CD14-positive monocyte (primary cell): ENCODE results near the gene TOMM20. TPM values are rescaled to one million over a fixed set of nuclear protein-coding genes. Genes with fewer than 3 reads are reported as not detected.
"Not testable (repeated sequence)": the region's sequence is repeated elsewhere in the genome, so short reads cannot be mapped to it uniquely, and the experiment has no call there.

Experiments used
- DNase-seq, 3 donors: peaks; one replicate each; pipeline ENCODE4 v3.0.0-alpha.2; 2011 to 2022
- H2AFZ ChIP-seq: 2 replicates; pipeline ENCODE4 v1.6.0; 2012; ENCODE audit warnings: mild to moderate bottlenecking, low read depth, low read length, inconsistent platforms; ENCODE audit not compliant: insufficient read depth, poor library complexity, severe bottlenecking
- H3K27ac ChIP-seq, 2 donors: 1 replicate in 1 of 2; 2 replicates in 1 of 2; pipeline ENCODE4 v1.5.1; 2012 to 2013; ENCODE audit warnings: low read length in 2 of 2, control low read depth in 1 of 2, inconsistent platforms in 1 of 2, low read depth in 1 of 2, mild to moderate bottlenecking in 1 of 2
- H3K27me3 ChIP-seq, 2 donors: one replicate each; pipeline versions ENCODE4 v1.6.0 to v1.6.1; 2011 to 2013; ENCODE audit warnings: low read length in 2 of 2; ENCODE audit not compliant: control insufficient read depth in 2 of 2, insufficient read depth in 2 of 2
- H3K36me3 ChIP-seq, 2 donors: replicated peaks in 1 of 2; 1 replicate in 1 of 2; 2 replicates in 1 of 2; pipeline versions ENCODE4 v1.5.1 to v1.6.1; 2012 to 2013; ENCODE audit warnings: low read length in 2 of 2, control low read depth in 1 of 2, inconsistent platforms in 1 of 2, mild to moderate bottlenecking in 1 of 2; ENCODE audit not compliant: insufficient read depth in 2 of 2, control insufficient read depth in 1 of 2
- H3K4me1 ChIP-seq, 2 donors: 1 replicate in 1 of 2; 2 replicates in 1 of 2; pipeline versions ENCODE4 v1.5.1 to v1.6.1; 2012 to 2013; ENCODE audit warnings: low read length in 2 of 2, control low read depth in 1 of 2, inconsistent platforms in 1 of 2, mild to moderate bottlenecking in 1 of 2, moderate library complexity in 1 of 2; ENCODE audit not compliant: insufficient read depth in 2 of 2, control insufficient read depth in 1 of 2
- H3K4me2 ChIP-seq: replicated peaks from 2 replicates; pipeline ENCODE3; 2012; ENCODE audit warnings: low read length, moderate library complexity, mild to moderate bottlenecking; ENCODE audit not compliant: poor library complexity, severe bottlenecking; ENCODE audit errors: extremely low read depth
- H3K4me3 ChIP-seq, 3 experiments: fragments of 200-600 bp in 1 of 3; sonication (generic) in 1 of 3; replicated peaks in 1 of 3; 1 replicate in 2 of 3; 2 replicates in 1 of 3; pipeline ENCODE4 v1.5.1; 2011 to 2013; ENCODE audit warnings: low read length in 3 of 3, mild to moderate bottlenecking in 3 of 3, control low read depth in 2 of 3, low read depth in 2 of 3, inconsistent platforms in 1 of 3, moderate library complexity in 1 of 3
- H3K79me2 ChIP-seq: 2 replicates; pipeline ENCODE4 v1.6.0; 2012; ENCODE audit warnings: mild to moderate bottlenecking, control low read depth, inconsistent platforms, low read length, moderate library complexity; ENCODE audit not compliant: insufficient read depth
- H3K9ac ChIP-seq: 2 replicates; pipeline ENCODE4 v1.6.0; 2017; ENCODE audit warnings: low read length, mild to moderate bottlenecking; ENCODE audit not compliant: insufficient read depth, poor library complexity, severe bottlenecking
- H3K9me3 ChIP-seq, 2 donors: replicated peaks in 1 of 2; 1 replicate in 1 of 2; 2 replicates in 1 of 2; pipeline versions ENCODE4 v1.5.1 to v1.6.1; 2012 to 2013; ENCODE audit warnings: low read length in 2 of 2, control low read depth in 1 of 2; ENCODE audit not compliant: control insufficient read depth in 1 of 2, insufficient read depth in 1 of 2
- H4K20me1 ChIP-seq: 2 replicates; pipeline ENCODE4 v1.6.0; 2012; ENCODE audit warnings: mild to moderate bottlenecking, low read length, control low read depth, moderate library complexity; ENCODE audit not compliant: insufficient read depth
- H3K27ac Mint-ChIP-seq, 7 donors: one replicate each; pipeline ENCODE4 v1.8.0; 2020; ENCODE audit warnings: mild to moderate bottlenecking in 7 of 7, mixed read lengths in 7 of 7, moderate library complexity in 6 of 7, inconsistent platforms in 2 of 7
- H3K27me3 Mint-ChIP-seq, 3 donors: one replicate each; pipeline ENCODE4 v1.8.0; 2021 to 2022; ENCODE audit warnings: low read depth in 3 of 3, mild to moderate bottlenecking in 3 of 3, mixed read lengths in 3 of 3, moderate library complexity in 3 of 3, inconsistent platforms in 1 of 3
- H3K36me3 Mint-ChIP-seq, 2 donors: one replicate each; pipeline ENCODE4 v1.8.0; 2020; ENCODE audit warnings: mixed read lengths in 2 of 2, inconsistent platforms in 1 of 2, mild to moderate bottlenecking in 1 of 2
- H3K4me1 Mint-ChIP-seq: one replicate; pipeline ENCODE4 v1.8.0; 2020; ENCODE audit warnings: mild to moderate bottlenecking, mixed read lengths
- H3K4me3 Mint-ChIP-seq, 2 donors: one replicate each; pipeline ENCODE4 v1.8.0; 2020; ENCODE audit warnings: mild to moderate bottlenecking in 2 of 2, mixed read lengths in 2 of 2, moderate library complexity in 1 of 2
- H3K9me3 Mint-ChIP-seq, 7 donors: one replicate each; pipeline ENCODE4 v1.8.0; 2020 to 2022; ENCODE audit warnings: mixed read lengths in 7 of 7, mild to moderate bottlenecking in 6 of 7, moderate library complexity in 6 of 7, inconsistent platforms in 2 of 7
- WGBS: methylation state at CpG from one replicate; pipeline ENCODE4 v1.1.5; 2013; ENCODE audit warnings: missing lambda C conversion rate; ENCODE audit not compliant: insufficient coverage; 5-methylcytosine and 5-hydroxymethylcytosine counted together
- intact Hi-C, 2 donors: fragments of 100-400 bp; cut with micrococcal nuclease; formaldehyde crosslinking; loops; one replicate each; pipeline versions ENCODE4 v1.15.0 to v1.15.1; 2023
- polyA plus RNA-seq, 3 donors: library from polyadenylated mRNA; depleted of rRNA in 1 of 3; unstranded in 2 of 3; stranded (reverse) in 1 of 3; fragments of 300-500 nt in 2 of 3; fragments of >200 nt in 1 of 3; fragmentation: Illumina TruSeq in 2 of 3; gene quantifications; 1 replicate in 2 of 3; 2 replicates in 1 of 3; pipeline ENCODE4 v1.2.3, GENCODE V29; 2012 to 2021
- TF ChIP-seq, protein P1 (sequence below): fragments of 200-600 bp; IDR thresholded peaks from one replicate; pipeline ENCODE4 v1.8.0; 2022; ENCODE audit warnings: antibody characterized with exemption, mild to moderate bottlenecking

Gene TOMM20
- polyA plus RNA-seq, 3 donors = 26.5 to 34.8 (median 31.5) TPM

DNA sequence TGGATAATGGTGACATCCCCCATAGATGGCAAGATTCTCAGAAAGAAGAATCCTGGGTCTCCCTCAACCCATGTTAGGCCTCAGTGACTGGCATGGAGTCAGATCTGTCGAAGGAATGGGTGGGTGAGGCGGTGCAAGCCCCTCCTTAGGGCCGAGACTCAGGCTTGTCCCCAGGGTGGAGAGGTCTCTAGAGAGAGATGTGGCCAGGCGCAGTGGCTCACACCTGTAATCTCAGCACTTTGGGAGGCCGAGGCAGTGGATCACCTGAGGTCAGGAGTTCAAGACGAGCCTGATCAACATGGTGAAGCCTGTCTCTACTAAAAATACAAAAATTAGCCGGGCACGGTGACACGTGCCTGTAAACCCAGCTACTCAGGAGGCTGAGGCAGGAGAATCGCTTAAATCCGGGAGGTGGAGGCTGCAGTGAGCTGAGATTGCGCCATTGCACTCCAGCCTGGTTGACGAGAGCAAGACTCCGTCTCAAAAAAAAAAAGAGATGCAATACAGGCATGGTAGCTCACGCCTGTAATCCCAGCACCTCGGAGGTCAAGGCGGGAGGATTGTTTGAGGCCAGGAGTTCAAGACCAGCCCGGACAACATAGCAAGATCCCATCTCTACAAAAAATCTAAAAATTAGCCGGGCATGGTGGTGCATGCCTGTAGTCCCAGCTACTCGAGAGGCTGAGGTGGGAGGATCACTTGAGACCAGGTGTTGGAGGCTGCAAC, 37.2 kb downstream of the TOMM20 start:
- H3K4me3 ChIP-seq, H3K27me3 Mint-ChIP-seq, H3K4me2 ChIP-seq, H3K27me3 ChIP-seq, H3K4me3 Mint-ChIP-seq, H3K9me3 Mint-ChIP-seq, H4K20me1 ChIP-seq, H3K9ac ChIP-seq, H3K9me3 ChIP-seq, H3K36me3 ChIP-seq, H3K27ac Mint-ChIP-seq, DNase-seq, H3K27ac ChIP-seq, H3K36me3 Mint-ChIP-seq, H3K79me2 ChIP-seq: not testable (repeated sequence)
- intact Hi-C loops = loop anchor here (5.0 kb wide), 1 partner anchor 594 kb away; no protein-coding TSS in a partner anchor
- H3K4me1 Mint-ChIP-seq = peaks cover 18% of the 10 kb centered on the region
- peak overlapping the region; percentile 67 for H2AFZ ChIP-seq
- H3K4me1 ChIP-seq = peaks cover 15 to 16% of the 10 kb centered on the region in 2 donors
- 91% methylated on average over 7 of the region's 20 CpGs for WGBS

DNA sequence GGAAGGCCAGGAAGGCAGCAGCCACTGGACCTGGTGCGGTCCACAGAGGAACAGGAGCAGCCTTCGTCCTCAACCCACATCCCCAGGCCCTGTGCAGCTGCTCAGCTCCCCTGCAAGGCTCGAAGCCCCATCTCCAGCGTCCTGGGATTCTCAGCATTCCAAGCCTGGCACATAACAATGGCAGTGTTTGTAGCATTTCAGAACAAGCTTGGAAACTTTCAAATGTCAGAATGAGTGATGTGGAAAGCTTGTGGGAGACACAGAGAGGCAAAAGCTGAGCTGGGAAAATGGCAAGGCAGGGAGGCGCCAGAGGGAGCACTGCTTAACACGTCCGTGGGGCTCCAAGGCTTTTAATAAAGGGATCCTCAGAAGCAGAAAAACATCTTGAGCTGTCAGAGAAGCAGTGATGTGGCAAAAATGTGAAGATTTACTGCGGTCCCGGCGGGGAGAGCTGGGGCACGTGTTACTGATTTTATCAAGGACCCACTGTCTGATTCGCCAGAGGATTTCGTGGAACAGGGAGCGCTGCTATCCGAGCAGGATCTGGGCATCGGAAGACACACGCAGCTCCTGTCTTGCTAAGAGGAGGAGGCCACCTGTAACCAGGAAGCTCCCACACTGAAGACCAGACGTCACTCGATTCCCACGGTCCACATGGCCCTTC, 38.1 kb downstream of the TOMM20 start:
- H3K27me3 Mint-ChIP-seq = peaks cover 0 to 7% (median 5%) of the 10 kb centered on the region in 3 donors
- Histone ChIP-seq H3K27ac (no peak overlapping the region), H3K27me3 (peaks cover 0 to 2% of the 10 kb centered on the region in 2 donors), H3K4me1 (peaks cover 15 to 16% of the 10 kb centered on the region in 2 donors), H3K9me3 (no peaks in the 10 kb centered on the region), H3K36me3 (no peaks in the 10 kb centered on the region), H3K79me2 (no peaks in the 10 kb centered on the region), H3K4me2 (no peak overlapping the region), H2AFZ (peak overlapping the region; percentile 67), H4K20me1 (no peaks in the 10 kb centered on the region), H3K9ac (no peak overlapping the region), H3K4me3 (no peak overlapping the region)
- no peak overlapping the region for H3K4me3 Mint-ChIP-seq
- H3K36me3 Mint-ChIP-seq = no peaks in the 10 kb centered on the region
- TF ChIP-seq, protein P1, sequence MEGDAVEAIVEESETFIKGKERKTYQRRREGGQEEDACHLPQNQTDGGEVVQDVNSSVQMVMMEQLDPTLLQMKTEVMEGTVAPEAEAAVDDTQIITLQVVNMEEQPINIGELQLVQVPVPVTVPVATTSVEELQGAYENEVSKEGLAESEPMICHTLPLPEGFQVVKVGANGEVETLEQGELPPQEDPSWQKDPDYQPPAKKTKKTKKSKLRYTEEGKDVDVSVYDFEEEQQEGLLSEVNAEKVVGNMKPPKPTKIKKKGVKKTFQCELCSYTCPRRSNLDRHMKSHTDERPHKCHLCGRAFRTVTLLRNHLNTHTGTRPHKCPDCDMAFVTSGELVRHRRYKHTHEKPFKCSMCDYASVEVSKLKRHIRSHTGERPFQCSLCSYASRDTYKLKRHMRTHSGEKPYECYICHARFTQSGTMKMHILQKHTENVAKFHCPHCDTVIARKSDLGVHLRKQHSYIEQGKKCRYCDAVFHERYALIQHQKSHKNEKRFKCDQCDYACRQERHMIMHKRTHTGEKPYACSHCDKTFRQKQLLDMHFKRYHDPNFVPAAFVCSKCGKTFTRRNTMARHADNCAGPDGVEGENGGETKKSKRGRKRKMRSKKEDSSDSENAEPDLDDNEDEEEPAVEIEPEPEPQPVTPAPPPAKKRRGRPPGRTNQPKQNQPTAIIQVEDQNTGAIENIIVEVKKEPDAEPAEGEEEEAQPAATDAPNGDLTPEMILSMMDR = no peak
- H3K4me1 Mint-ChIP-seq = peaks cover 18% of the 10 kb centered on the region
- H3K27ac Mint-ChIP-seq = peak overlapping the region in 1 of 7 donors; percentile 32
- WGBS = 15% methylated on average over 17 of the region's 20 CpGs
- peaks cover 0 to 7% (median 0%) of the 10 kb centered on the region in 7 donors for H3K9me3 Mint-ChIP-seq
- intact Hi-C loops = loop anchor here (5.0 kb wide), 1 partner anchor 593 kb away; no protein-coding TSS in a partner anchor
- DNase-seq = no peak
